Choroid plexus epithelial cell (primary cell): ENCODE data around the gene KIF5A.

Experiments used
- DNase-seq: peaks from one replicate; pipeline ENCODE4 v3.0.0-alpha.2; 2010; ENCODE audit warnings: low read depth
- H3K4me3 ChIP-seq: 2 replicates; pipeline ENCODE4 v1.5.1; 2011; ENCODE audit warnings: low read depth, mild to moderate bottlenecking, control low read depth, low read length, moderate library complexity
- TF ChIP-seq, protein P1 (sequence below): conservative IDR thresholded peaks from 2 replicates; pipeline ENCODE4 v1.5.1; 2011; ENCODE audit warnings: low read depth, mild to moderate bottlenecking, control low read depth, inconsistent platforms, low read length, moderate library complexity

Gene KIF5A

DNA sequence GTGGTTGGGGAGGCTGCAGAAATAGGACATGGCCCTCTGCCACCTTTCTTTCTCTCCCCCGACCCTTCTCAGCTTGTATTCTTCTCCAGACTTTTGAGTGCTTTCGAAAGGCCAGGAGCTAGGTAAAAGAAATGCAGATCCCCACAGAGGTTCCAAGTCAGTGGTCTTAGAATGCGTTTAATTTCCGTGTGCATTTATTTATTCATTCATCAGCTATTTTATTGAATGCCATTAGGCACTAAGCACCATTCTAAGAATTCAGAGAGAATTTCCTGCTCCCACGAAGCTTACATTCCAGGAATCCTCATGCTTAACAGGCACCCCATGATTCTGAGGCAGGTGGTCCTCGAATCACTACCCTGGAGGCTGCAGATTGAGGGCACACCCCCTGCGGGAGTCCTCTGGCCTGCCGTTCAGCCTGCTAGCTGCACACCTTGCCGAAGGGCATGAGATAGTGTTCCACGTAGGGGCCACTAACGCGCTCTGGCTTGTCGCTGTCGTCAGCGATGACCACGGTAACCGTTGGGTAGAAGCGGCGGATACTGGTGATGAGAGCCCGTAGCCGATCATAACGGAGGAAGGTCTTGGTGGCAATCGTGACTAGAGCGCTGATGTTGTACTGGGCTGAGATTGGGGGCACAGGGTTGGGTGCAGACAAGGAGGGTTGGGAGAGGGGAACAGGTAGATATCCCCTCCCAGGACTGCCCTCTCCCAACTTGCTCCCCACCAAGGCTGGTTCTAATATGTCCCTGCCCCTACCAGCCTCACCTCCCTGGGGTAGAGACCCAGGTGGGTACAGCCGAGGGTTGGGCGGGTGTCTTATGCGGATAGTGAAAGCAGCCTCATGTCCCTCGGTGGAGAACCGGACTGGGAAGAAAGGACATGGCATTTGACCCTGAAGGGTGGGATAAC, 78.7 kb downstream of the KIF5A start:
- no peak overlapping the region for H3K4me3 ChIP-seq
- no peak for DNase-seq
- TF ChIP-seq, protein P1, sequence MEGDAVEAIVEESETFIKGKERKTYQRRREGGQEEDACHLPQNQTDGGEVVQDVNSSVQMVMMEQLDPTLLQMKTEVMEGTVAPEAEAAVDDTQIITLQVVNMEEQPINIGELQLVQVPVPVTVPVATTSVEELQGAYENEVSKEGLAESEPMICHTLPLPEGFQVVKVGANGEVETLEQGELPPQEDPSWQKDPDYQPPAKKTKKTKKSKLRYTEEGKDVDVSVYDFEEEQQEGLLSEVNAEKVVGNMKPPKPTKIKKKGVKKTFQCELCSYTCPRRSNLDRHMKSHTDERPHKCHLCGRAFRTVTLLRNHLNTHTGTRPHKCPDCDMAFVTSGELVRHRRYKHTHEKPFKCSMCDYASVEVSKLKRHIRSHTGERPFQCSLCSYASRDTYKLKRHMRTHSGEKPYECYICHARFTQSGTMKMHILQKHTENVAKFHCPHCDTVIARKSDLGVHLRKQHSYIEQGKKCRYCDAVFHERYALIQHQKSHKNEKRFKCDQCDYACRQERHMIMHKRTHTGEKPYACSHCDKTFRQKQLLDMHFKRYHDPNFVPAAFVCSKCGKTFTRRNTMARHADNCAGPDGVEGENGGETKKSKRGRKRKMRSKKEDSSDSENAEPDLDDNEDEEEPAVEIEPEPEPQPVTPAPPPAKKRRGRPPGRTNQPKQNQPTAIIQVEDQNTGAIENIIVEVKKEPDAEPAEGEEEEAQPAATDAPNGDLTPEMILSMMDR = no peak

DNA sequence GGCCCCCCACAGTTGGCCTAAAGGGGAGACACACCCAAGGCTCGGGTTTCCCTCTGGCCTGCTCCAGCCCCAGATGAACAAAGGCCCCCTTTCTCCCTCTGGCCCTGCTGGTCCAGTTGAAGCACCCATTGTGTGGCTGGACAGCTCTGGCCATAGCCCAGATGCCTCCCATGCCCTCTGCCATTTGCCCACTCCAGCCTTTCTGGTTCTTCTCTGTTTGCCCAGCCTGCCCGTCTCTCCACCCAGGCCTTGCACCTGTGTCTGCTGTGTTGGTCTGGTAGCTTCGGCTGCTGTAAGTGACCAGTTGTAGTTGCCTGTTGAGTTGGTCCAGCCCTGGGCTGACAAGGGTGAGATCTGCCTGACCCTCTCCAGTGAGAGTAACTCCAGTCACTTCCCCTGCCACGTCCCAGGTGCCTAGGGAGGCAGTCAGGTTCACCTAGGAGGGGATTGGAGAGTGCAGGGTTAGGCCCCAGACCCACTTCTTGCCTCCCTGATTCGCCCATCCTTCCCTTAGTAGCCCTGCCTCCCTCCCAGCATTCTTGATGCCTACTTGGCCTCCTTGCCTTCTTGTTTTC, 80.1 kb downstream of the KIF5A start:
- TF ChIP-seq, protein P1 = no peak
- DNase-seq = no peak
- no peak overlapping the region for H3K4me3 ChIP-seq

- TF ChIP-seq, protein P1 = no peak
- DNase-seq = no peak
- H3K4me3 ChIP-seq = no peak overlapping the region
Observed at GRCh38 chr12:57630891-57631433, 81.1 kb downstream of the KIF5A start.

DNA sequence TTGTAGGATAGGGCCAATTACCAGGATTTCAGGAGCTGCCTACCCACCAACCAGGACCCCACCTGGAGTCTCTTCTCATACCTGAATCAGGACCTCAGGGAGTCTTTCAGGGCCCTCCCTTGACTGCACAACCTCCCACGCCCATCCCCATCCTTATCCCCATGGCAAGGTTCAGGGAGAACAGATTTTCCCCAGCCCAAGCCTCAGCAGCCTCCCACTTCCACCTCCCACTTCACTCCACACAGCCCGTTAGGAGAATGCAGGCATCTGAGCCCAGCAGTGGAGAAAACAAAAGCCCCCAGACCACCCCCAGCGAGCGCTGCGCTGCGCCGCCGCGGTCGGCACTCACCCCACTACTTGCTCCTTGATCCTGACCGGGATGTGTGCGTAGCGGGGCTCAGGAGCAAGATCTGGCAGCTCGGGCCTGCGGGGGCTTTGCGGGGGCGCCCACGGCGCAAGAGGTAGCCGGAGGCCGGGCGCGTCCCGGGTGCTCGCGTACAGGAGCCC, 81.8 kb downstream of the KIF5A start:
- DNase-seq = no peak
- TF ChIP-seq, protein P1 = no peak
- no peak overlapping the region for H3K4me3 ChIP-seq

DNA sequence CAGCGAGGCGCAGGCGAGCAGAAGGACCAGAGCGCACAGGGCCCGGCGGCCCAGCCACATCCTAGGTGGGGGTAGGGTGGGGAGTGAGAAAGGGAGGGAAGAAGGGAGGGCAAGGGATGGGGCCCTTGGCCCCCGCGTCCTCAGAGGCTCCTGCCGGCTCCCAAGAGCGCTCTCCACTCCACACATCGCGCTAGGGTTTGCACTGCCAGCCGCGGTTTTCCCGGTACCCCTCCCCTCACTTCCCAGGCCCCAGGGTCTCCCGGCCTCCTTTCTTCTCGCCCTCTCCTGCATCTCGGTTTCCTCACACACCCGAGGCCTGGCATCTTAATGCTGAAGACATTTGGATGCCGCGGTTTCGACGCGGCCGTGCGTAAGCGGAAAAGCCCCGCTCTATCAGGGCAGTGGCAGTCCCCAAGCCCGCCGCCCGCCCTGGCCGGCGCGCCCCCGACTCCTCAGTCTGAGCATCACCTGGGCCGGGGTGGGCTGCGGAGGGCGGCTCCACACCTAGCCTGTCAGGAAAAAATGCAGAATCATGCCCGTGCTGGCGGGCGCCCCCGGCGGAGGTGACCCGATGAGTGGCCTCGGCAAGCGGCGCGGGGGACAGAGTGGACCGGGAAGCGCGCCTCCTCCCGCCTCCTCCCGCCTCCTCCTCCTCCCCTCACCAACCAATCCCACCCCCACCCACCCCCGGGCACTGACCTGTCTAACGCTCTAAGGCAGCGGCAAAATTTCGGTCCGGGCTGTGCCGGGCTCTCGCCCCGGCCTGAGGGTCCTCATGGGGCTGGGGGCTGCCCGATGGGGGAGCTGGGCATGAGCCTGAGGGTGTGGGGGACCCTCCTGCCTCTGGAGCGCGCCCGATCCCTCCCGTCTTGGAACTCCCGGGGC, 82.5 kb downstream of the KIF5A start:
- H3K4me3 ChIP-seq = peak overlapping the region; percentile 47
- no peak for DNase-seq
- TF ChIP-seq, protein P1 = no peak
